ENCODE data around the gene SAMD3.
"Not testable (repeated sequence)": the region's sequence is repeated elsewhere in the genome, so short reads cannot be mapped to it uniquely, and the experiment has no call there.

Gene SAMD3

GRCh38 chr6:130207979-130208649 is 14.6 kb downstream of the SAMD3 start:
- no peak for DNase-seq (ENCODE audit: low spot score)

GRCh38 chr6:130206479-130206878 is 16.3 kb downstream of the SAMD3 start:
- peak; percentile 70 for DNase-seq (ENCODE audit: low spot score)

GRCh38 chr6:130204322-130204721 is 18.4 kb downstream of the SAMD3 start:
- DNase-seq (ENCODE audit: low spot score) = peak; percentile 53

- no peak for DNase-seq (ENCODE audit: low spot score)
Measured at GRCh38 chr6:130203370-130203769, 19.4 kb downstream of the SAMD3 start.

GRCh38 chr6:130202782-130203181 is 20.0 kb downstream of the SAMD3 start:
- no peak for DNase-seq (ENCODE audit: low spot score)

- DNase-seq (ENCODE audit: low spot score) = peak; percentile 20
Measured at GRCh38 chr6:130200020-130200419, 22.7 kb downstream of the SAMD3 start.

GRCh38 chr6:130198483-130199035 is 24.2 kb downstream of the SAMD3 start:
- no peak for DNase-seq (ENCODE audit: low spot score)

GRCh38 chr6:130197816-130198482 is 24.8 kb downstream of the SAMD3 start:
- not testable (repeated sequence) for DNase-seq (ENCODE audit: low spot score)

GRCh38 chr6:130194434-130194833 is 28.3 kb downstream of the SAMD3 start:
- not testable (repeated sequence) for DNase-seq (ENCODE audit: low spot score)

GRCh38 chr6:130190701-130191690 is 31.8 kb downstream of the SAMD3 start:
- DNase-seq (ENCODE audit: low spot score) = no peak

- no peak for DNase-seq (ENCODE audit: low spot score)
Measured at GRCh38 chr6:130189531-130190397, 33.0 kb downstream of the SAMD3 start.

GRCh38 chr6:130188207-130188899 is 34.4 kb downstream of the SAMD3 start:
- DNase-seq (ENCODE audit: low spot score) = no peak

GRCh38 chr6:130187335-130188206 is 35.2 kb downstream of the SAMD3 start:
- DNase-seq (ENCODE audit: low spot score) = no peak

GRCh38 chr6:130185658-130186057 is 37.1 kb downstream of the SAMD3 start:
- DNase-seq (ENCODE audit: low spot score) = no peak

GRCh38 chr6:130183271-130184222 is 39.2 kb downstream of the SAMD3 start:
- no peak for DNase-seq (ENCODE audit: low spot score)

- no peak for DNase-seq (ENCODE audit: low spot score)
Measured at GRCh38 chr6:130182466-130182865, 40.3 kb downstream of the SAMD3 start.

GRCh38 chr6:130178692-130179091 is 44.1 kb downstream of the SAMD3 start:
- no peak for DNase-seq (ENCODE audit: low spot score)

GRCh38 chr6:130176378-130176777 is 46.4 kb downstream of the SAMD3 start:
- DNase-seq (ENCODE audit: low spot score) = no peak
